Karpas-422 (cell line): ENCODE data around the gene HPN. TPM values are rescaled to one million over a fixed set of nuclear protein-coding genes. Genes with fewer than 3 reads are reported as not detected.

ENCODE experiments used
- DNase-seq: peaks from one replicate; pipeline ENCODE4 v3.0.0-alpha.2; 2015
- H2AFZ ChIP-seq: fragments of 200-600 bp; sonication (generic); 2 replicates; pipeline ENCODE4 v1.6.1; 2014; ENCODE audit warnings: antibody characterized with exemption, low read length, mixed read lengths
- H3K27ac ChIP-seq: fragments of 200-600 bp; sonication (generic); 2 replicates; pipeline ENCODE4 v1.5.1; 2014; ENCODE audit warnings: mild to moderate bottlenecking, low read length, moderate library complexity
- H3K27me3 ChIP-seq: fragments of 200-600 bp; sonication (generic); 2 replicates; pipeline ENCODE4 v1.6.1; 2014; ENCODE audit warnings: low read length, mixed read lengths
- H3K36me3 ChIP-seq: fragments of 200-600 bp; sonication (generic); 2 replicates; pipeline ENCODE4 v1.6.1; 2014; ENCODE audit warnings: low read length, mixed read lengths; ENCODE audit not compliant: insufficient read depth
- H3K4me1 ChIP-seq: fragments of 200-600 bp; sonication (generic); 2 replicates; pipeline ENCODE4 v1.6.1; 2014; ENCODE audit warnings: mild to moderate bottlenecking, low read length, mixed read lengths
- H3K4me2 ChIP-seq: fragments of 200-600 bp; sonication (generic); 2 replicates; pipeline ENCODE4 v1.6.1; 2014; ENCODE audit warnings: low read length, low read depth, mild to moderate bottlenecking; ENCODE audit not compliant: poor library complexity, severe bottlenecking
- H3K4me3 ChIP-seq: fragments of 200-600 bp; sonication (generic); 2 replicates; pipeline ENCODE4 v1.5.1; 2014; ENCODE audit warnings: mild to moderate bottlenecking, antibody characterized with exemption, low read length, mixed read lengths
- H3K79me2 ChIP-seq: fragments of 200-600 bp; sonication (generic); 2 replicates; pipeline ENCODE4 v1.6.1; 2014; ENCODE audit warnings: mild to moderate bottlenecking, low read length, mixed read lengths
- H3K9ac ChIP-seq: fragments of 200-600 bp; sonication (generic); 2 replicates; pipeline ENCODE4 v1.6.0; 2014; ENCODE audit warnings: low read length
- H3K9me2 ChIP-seq: fragments of 200-600 bp; sonication (generic), shearing (Covaris generic); replicated peaks from 2 replicates; pipeline ENCODE4 v1.6.0; 2014; ENCODE audit warnings: mild to moderate bottlenecking, low read length, moderate library complexity; ENCODE audit not compliant: insufficient read depth
- H3K9me3 ChIP-seq: fragments of 300-700, 200-600 bp; sonication (generic); 2 replicates; pipeline ENCODE4 v1.6.1; 2014; ENCODE audit warnings: low read length, mixed read lengths
- H4K20me1 ChIP-seq: fragments of 200-600 bp; sonication (generic); 2 replicates; pipeline ENCODE4 v1.6.1; 2014; ENCODE audit warnings: mild to moderate bottlenecking, antibody characterized with exemption, low read length, low read depth; ENCODE audit not compliant: insufficient read depth
- total RNA-seq: library from RNA; depleted of rRNA; stranded (reverse); fragments of >200 nt; shearing (Covaris generic); gene quantifications from 2 replicates; pipeline ENCODE4 v1.2.3, GENCODE V29; 2014; ENCODE audit warnings: low replicate concordance

Gene HPN
- total RNA-seq, 1 experiment from 2014 or later: 0.11 TPM

DNA sequence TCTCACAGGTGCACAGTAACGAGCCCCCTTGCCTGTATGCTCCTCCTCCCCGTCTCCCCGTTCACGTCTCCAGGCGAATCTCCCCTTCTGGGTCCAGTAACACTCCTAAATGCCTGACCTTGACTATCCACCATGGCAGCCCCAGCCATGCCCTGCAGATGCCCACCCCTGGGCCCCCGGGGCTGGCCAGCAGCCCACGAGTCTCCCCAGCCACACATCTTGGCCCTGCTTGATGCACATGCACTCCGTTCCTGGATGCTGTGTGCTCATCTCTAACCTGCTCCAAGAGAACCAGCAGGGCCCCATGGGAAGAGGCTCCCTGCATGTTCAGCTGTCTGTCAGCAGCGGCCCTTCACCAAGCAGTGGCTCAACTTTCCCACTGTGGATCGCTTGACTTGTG lies 32.0 kb downstream of the HPN start:
- H3K27me3 ChIP-seq: no peaks in the 10 kb centered on the region

DNA sequence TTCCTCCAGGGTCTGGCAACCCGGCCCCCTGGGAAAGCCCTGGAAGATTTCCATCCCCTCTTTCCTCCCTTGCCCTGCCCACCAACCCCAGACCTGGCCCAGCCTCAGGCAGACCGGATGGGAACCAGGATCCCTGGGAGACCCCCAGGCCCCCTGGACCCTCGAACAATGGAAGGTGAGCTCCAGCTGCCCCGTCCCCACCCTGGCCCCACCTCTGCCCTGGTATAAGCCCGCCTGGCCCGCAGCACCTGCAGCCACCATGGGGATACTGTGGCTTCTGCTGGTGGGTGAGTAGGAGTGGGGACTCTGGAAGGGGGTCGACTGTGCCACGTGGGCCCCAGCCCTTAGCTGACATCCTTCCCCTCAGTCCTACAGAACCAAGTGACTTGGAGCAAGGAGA lies 32.4 kb downstream of the HPN start:
- no peak overlapping the region for H3K4me2 ChIP-seq
- H3K4me3 ChIP-seq: no peak overlapping the region
- H2AFZ ChIP-seq: no peak overlapping the region
- no peaks in the 10 kb centered on the region for H3K79me2 ChIP-seq
- H3K9me3 ChIP-seq: no peaks in the 10 kb centered on the region
- H3K27ac ChIP-seq: no peak overlapping the region
- no peaks in the 10 kb centered on the region for H4K20me1 ChIP-seq
- H3K36me3 ChIP-seq: no peaks in the 10 kb centered on the region
- peak; percentile 34 for DNase-seq
- no peaks in the 10 kb centered on the region for H3K9me2 ChIP-seq
- H3K27me3 ChIP-seq: no peaks in the 10 kb centered on the region
- peaks cover 20% of the 10 kb centered on the region for H3K4me1 ChIP-seq
- no peak overlapping the region for H3K9ac ChIP-seq

More for the DNA sequence above, 32.0 kb downstream of the HPN start:
- Histone ChIP-seq H3K79me2 (no peaks in the 10 kb centered on the region), H4K20me1 (no peaks in the 10 kb centered on the region), H3K36me3 (no peaks in the 10 kb centered on the region), H3K9me2 (no peaks in the 10 kb centered on the region), H3K4me3 (no peak overlapping the region), H3K9me3 (no peaks in the 10 kb centered on the region), H3K4me1 (peaks cover 25% of the 10 kb centered on the region), H3K9ac (no peak overlapping the region), H2AFZ (no peak overlapping the region), H3K4me2 (no peak overlapping the region), H3K27ac (no peak overlapping the region)
- peak; percentile 35 for DNase-seq

DNA sequence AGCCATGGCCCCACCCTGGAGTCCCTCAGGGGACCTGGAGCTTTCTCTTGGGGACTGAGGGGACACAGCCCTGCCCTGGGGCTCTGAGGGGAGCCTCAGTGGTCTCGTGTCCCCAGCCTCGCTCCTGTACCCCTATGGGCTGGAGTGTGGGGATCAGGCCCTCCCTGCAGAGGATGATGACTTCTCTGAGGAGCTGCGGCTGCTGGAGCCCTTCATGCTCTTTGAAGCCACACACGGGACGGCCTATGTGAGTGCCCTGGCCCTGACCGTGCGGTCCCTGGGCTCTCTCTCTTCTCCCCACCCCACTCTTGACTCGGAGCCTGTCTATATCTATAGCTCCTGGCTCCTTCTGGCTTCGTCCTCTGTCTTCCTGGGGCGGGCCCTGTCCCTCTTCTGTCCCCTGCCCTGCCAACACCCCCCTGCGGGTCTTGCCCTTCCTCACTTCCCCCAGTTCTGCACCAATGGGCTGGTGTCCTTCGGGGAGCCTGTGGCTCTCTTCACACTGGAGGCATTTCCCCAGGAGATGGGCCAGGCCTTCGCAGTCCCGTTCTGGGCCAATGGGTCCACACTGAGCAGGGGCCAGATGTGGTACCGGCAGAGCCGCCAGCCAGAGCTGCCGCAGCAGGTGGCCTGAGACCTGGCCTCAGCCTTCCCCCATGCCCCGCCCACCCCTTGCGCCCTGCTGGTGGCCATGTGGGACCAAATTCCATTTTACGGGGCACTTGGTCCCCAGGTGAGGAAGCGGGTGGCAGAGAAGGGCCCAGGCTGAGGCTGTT lies 33.1 kb downstream of the HPN start:
- H2AFZ ChIP-seq: peak overlapping the region; percentile 14; the same call in 1 of the 2 replicates

DNA sequence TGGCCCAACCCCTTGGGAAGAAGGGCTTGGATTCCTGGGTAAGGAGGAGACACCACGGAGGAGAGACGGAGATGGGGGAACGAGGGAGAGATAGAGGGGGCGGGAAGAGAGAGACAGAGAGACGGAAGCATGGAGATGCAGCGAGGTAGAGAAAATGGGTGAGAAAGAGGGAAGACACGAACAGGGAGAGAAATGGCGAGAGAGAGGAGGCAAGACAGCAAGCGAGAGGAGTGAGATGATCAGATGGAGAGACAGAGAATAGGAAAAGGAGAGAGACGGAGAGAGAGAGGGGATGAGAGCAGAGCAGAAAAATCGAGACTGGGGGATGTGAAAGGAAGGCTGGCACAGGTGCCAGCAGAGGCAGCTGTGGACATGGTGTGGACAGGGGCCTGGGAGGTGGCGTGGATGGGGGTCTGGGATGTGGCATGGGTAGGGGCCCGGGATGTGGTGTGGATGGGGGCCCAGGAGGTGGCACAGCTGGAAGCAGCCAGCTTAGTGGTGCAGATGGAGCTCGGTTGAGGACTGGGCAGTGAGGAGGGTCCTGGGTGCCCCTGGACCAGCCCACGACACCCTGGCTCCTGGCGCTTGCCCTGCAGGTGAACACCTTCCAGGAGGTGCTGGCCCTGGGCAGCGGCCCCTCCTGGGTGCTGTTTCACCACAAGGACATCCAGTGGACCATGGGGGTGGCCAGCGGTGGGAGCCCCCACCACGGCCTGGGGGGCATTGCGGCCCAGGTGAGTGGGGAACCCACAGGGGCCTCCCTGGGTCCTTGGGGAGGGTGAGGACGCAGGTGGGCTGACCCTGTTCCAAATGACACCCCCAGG lies 33.9 kb downstream of the HPN start:
- Histone ChIP-seq H3K9ac (no peak overlapping the region), H3K27ac (no peak overlapping the region), H3K4me1 (peaks cover 10% of the 10 kb centered on the region), H2AFZ (no peak overlapping the region), H3K79me2 (no peaks in the 10 kb centered on the region), H4K20me1 (no peaks in the 10 kb centered on the region), H3K36me3 (no peaks in the 10 kb centered on the region), H3K4me2 (no peak overlapping the region), H3K9me2 (no peaks in the 10 kb centered on the region), H3K4me3 (no peak overlapping the region), H3K27me3 (no peaks in the 10 kb centered on the region), H3K9me3 (no peaks in the 10 kb centered on the region)
- peak; percentile 15 for DNase-seq

More for the DNA sequence above, 33.1 kb downstream of the HPN start:
- H3K79me2 ChIP-seq: no peaks in the 10 kb centered on the region
- H3K9ac ChIP-seq: no peak overlapping the region
- no peaks in the 10 kb centered on the region for H4K20me1 ChIP-seq
- no peaks in the 10 kb centered on the region for H3K36me3 ChIP-seq
- no peak overlapping the region for H3K4me2 ChIP-seq
- peaks cover 14% of the 10 kb centered on the region for H3K4me1 ChIP-seq
- no peaks in the 10 kb centered on the region for H3K9me2 ChIP-seq
- no peaks in the 10 kb centered on the region for H3K27me3 ChIP-seq
- H3K4me3 ChIP-seq: no peak overlapping the region
- no peaks in the 10 kb centered on the region for H3K9me3 ChIP-seq
- peak; percentile 39 for DNase-seq
- no peak overlapping the region for H3K27ac ChIP-seq

DNA sequence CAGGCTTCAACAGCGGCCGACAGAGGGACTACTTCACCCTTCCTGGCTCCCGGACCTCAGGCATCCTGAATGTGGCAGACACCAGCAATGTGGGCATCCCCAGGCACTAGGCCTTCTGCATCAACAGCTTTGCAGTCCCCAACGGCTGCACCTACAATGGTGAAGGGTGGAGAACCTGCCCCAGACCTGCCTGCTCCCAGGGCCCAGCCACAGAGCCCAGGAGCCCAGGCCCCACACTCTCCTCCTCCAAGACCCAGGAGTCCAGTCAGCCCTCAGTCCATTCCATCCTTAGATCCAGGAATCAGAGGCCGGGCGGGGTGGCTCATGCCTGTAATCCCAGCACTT lies 34.5 kb downstream of the HPN start:
- Histone ChIP-seq H3K4me2 (no peak overlapping the region), H3K4me1 (peaks cover 10% of the 10 kb centered on the region), H3K27ac (no peak overlapping the region), H4K20me1 (no peaks in the 10 kb centered on the region), H2AFZ (no peak overlapping the region), H3K4me3 (no peak overlapping the region), H3K9me3 (no peaks in the 10 kb centered on the region), H3K9me2 (no peaks in the 10 kb centered on the region), H3K79me2 (no peaks in the 10 kb centered on the region), H3K9ac (no peak overlapping the region), H3K27me3 (no peaks in the 10 kb centered on the region), H3K36me3 (no peaks in the 10 kb centered on the region)
- DNase-seq: peak; percentile 32

DNA sequence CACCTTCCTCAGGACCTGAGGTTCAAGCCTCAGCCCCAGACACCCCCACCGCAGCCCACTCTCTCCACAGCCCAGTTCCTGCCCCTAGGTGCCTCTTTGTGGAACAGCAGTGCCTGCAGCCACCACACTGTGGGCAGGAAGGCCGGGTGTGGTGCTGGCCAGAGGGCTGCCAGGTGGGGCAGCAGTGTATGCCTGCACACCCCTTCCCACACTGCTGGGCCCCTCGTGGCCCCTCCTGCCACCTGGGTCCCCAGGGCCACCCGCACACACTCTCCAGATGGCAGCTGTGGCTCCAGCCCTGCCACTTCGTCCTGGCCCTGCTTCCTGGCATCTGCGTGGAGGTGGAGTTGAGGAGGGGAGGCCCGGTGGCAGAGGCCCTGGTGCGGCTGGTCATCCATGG lies 35.1 kb downstream of the HPN start:
- no peaks in the 10 kb centered on the region for H3K27me3 ChIP-seq
- no peak overlapping the region for H2AFZ ChIP-seq
- H3K36me3 ChIP-seq: no peaks in the 10 kb centered on the region
- H3K9me2 ChIP-seq: no peaks in the 10 kb centered on the region
- no peaks in the 10 kb centered on the region for H4K20me1 ChIP-seq
- H3K4me3 ChIP-seq: no peak overlapping the region
- no peaks in the 10 kb centered on the region for H3K79me2 ChIP-seq
- H3K27ac ChIP-seq: no peak overlapping the region
- H3K4me2 ChIP-seq: no peak overlapping the region
- no peaks in the 10 kb centered on the region for H3K9me3 ChIP-seq
- DNase-seq: no peak
- H3K9ac ChIP-seq: no peak overlapping the region
- peaks cover 10% of the 10 kb centered on the region for H3K4me1 ChIP-seq

DNA sequence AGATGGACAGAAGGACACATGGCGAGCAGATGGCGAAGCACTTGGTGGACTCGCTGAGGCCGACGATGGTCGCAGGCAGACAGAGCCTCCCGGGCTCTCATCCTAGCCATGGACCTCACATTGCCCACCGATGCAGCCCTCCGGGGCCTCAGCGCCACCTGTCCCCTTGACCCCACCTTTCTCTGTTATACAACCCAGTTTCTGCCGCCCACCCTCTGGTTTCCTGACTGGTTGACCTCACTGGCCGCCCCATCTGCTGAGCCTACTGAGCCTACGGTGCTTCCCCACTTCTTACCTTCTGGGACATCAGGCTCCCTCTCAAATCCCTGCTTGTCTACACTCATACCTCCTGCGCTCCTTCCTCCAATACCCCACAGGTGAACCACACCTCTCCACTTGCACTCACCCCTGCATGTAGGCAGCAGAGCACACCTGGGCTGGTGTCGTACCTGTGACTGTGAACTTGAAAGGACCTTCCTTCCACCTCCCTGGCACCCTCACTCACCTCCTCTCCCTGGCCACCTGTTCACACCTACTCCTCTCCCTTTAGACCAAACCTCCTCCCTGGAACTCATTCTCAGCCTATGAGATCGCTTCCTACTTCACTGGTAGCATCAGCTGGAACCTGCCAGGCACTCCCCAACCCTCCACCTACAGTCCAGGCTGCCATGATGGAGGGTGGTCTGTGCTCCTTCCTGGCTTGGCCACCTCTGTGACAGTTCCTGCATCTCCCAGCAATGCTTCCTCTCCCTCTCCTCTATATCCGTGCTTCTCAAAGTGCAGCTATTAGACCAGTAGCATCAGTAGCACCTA lies 36.1 kb downstream of the HPN start:
- H3K4me3 ChIP-seq: no peak overlapping the region
- H3K9ac ChIP-seq: no peak overlapping the region
- H4K20me1 ChIP-seq: no peaks in the 10 kb centered on the region
- no peaks in the 10 kb centered on the region for H3K27me3 ChIP-seq
- peaks cover 10% of the 10 kb centered on the region for H3K4me1 ChIP-seq
- no peaks in the 10 kb centered on the region for H3K79me2 ChIP-seq
- H3K9me3 ChIP-seq: no peaks in the 10 kb centered on the region
- H3K4me2 ChIP-seq: no peak overlapping the region
- no peak overlapping the region for H3K27ac ChIP-seq
- H3K9me2 ChIP-seq: no peaks in the 10 kb centered on the region
- H3K36me3 ChIP-seq: no peaks in the 10 kb centered on the region
- no peak overlapping the region for H2AFZ ChIP-seq
- no peak for DNase-seq

DNA sequence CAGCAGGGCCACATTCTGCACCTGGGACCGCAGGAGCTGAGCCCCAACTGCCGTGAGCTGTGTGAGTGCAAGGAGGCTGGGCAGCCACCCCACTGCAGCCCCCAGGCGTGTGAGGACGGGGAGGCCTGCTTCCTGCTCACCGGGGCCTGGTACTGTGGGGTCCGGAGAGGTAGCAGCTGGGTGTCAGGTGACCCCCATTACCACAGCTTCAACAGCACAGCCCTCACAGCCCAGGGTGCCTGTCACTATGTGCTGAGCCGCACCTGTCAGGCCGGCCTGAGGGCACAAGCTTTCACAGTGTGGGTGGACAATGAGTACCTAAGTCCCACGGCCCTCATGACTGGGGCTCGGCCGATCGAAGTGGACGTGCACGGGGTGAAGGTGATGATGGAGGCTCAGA lies 38.3 kb downstream of the HPN start:
- H3K79me2 ChIP-seq: no peaks in the 10 kb centered on the region
- H2AFZ ChIP-seq: no peak overlapping the region
- no peaks in the 10 kb centered on the region for H3K36me3 ChIP-seq
- H3K4me3 ChIP-seq: no peak overlapping the region
- H3K27me3 ChIP-seq: no peaks in the 10 kb centered on the region
- no peak for DNase-seq
- H3K9me3 ChIP-seq: no peaks in the 10 kb centered on the region
- H3K9ac ChIP-seq: no peak overlapping the region
- no peaks in the 10 kb centered on the region for H3K9me2 ChIP-seq
- no peaks in the 10 kb centered on the region for H4K20me1 ChIP-seq
- H3K4me2 ChIP-seq: no peak overlapping the region
- peaks cover 26% of the 10 kb centered on the region for H3K4me1 ChIP-seq
- H3K27ac ChIP-seq: no peak overlapping the region
